Effector memory CD4-positive, alpha-beta T cell (primary cell): ENCODE measurements around the gene BNIP5.

Experiments used
- DNase-seq, 3 donors: peaks; one replicate each; pipeline ENCODE4 v3.0.0-alpha.2; 2020
- H3K27ac ChIP-seq: 2 replicates; pipeline ENCODE4 v1.7.0; 2013; ENCODE audit warnings: mild to moderate bottlenecking, low read length, moderate library complexity; ENCODE audit not compliant: insufficient read depth, poor library complexity, severe bottlenecking
- H3K27me3 ChIP-seq: replicated peaks from 2 replicates; pipeline ENCODE4 v1.7.0; 2013; ENCODE audit warnings: mild to moderate bottlenecking, low read length; ENCODE audit not compliant: insufficient read depth, control insufficient read depth, poor library complexity, severe bottlenecking
- H3K36me3 ChIP-seq: 2 replicates; pipeline ENCODE4 v1.7.0; 2013; ENCODE audit warnings: mild to moderate bottlenecking, low read length, moderate library complexity; ENCODE audit not compliant: control insufficient read depth, insufficient read depth
- H3K4me1 ChIP-seq: 2 replicates; pipeline ENCODE4 v1.7.0; 2013; ENCODE audit warnings: low read length, mild to moderate bottlenecking; ENCODE audit not compliant: control insufficient read depth, insufficient read depth, poor library complexity, severe bottlenecking
- H3K4me3 ChIP-seq: 2 replicates; pipeline ENCODE4 v1.7.0; 2013; ENCODE audit warnings: low read length, low read depth, mild to moderate bottlenecking; ENCODE audit not compliant: insufficient read depth, poor library complexity, severe bottlenecking
- H3K9me3 ChIP-seq: 2 replicates; pipeline ENCODE4 v1.7.0; 2013; ENCODE audit warnings: mild to moderate bottlenecking, low read length, moderate library complexity; ENCODE audit not compliant: control insufficient read depth

The BNIP5 gene

DNA sequence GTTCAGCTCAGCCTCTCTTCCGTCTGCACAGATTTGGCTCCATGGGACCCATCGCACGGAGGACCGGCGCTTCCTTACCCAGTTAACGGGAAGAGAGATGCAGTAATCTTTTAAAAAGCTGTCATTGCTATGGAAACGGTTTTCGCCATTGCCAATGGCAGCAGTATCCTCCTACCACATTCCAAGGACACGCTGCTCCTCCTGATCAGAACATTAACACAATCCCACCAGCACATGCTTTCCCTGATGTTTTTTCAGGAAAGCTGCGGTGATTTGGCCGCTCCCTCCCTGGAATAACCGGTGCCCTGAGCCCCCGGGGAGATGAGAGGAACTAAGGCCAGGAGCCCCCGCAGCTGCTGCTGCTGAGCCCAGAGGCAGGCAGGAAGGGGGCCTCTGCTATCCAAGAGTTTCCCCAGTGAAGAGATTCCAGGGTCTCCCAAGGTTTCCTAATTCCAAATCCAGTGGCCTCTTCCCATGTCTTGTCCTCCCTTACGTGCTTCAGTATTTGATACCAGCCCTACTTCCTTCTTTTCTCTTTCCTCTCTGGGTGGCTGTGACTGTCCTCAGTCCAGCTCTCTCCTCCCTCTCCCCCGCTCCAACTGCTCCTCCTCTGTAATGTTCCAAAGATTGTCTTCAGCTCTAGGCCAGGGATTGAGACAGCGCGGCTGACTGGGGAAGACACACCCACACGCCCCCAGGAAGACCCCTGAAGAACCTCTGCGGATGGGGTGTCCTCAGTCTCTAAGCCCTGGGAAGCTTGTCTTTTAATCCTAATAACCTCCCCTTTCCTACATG is 2.6 kb downstream of the BNIP5 start:
- no peaks in the 10 kb centered on the region for H3K27me3 ChIP-seq

DNA sequence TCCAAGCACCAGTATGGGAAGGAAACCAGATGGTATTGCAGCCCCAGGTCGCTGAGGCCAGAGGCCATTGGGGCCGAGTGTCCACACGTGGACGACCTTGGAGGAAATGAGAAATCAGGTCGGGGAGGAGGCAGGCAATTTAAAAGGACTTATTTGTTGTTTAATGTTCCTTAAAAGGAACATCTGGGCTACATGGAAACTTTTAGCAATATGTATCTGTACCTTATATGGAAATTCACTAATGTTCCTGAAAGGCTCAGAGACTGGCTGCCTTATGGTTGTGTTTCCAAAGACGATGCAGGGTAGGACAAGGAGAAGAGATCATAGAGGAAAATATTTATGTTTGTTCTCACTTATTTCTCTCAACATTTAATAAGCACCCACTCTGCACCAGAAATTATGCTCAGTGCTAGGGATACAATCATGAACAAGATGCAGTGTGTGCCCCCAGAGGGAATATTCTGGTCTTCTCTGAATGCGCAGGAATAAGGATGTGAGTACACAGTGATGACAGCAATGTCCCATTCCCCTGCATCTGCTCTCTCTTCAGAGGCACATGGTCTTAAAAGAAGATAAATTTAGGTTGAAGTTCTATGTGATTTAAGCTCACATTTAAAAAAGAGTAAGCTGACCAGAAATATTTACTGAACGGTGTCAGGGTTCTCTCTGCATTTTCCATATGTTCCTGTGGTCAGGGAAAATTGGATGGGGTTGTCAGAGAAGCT is 3.4 kb downstream of the BNIP5 start:
- Histone ChIP-seq H3K9me3 (no peaks in the 10 kb centered on the region), H3K4me1 (no peaks in the 10 kb centered on the region), H3K4me3 (no peak overlapping the region), H3K27me3 (no peaks in the 10 kb centered on the region), H3K36me3 (no peaks in the 10 kb centered on the region), H3K27ac (no peak overlapping the region)
- no peak for DNase-seq

More for the DNA sequence above, 2.6 kb downstream of the BNIP5 start:
- Histone ChIP-seq H3K9me3 (no peaks in the 10 kb centered on the region), H3K27ac (no peak overlapping the region), H3K4me3 (no peak overlapping the region), H3K4me1 (no peaks in the 10 kb centered on the region), H3K36me3 (no peaks in the 10 kb centered on the region)
- no peak for DNase-seq

DNA sequence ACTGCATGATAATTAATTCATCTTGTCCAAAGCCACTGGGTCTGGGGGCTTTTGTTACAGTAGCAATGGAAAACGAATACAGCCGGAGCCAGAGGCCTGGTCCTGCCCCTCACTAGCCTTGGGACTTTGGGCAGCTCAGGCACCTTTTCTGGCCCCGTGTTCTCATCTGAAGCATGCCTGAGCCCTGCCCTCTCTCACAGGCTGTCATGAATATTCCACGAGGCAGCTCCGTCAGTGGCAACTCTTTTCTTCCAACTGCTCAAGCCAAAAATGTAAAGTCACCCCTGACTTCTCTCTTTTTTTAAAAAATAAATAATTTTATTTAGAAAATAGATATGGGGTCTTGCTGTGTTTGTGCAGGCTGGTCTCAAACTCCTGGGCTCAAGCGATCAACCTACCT is 5.3 kb downstream of the BNIP5 start:
- Histone ChIP-seq H3K4me3 (no peak overlapping the region), H3K4me1 (no peaks in the 10 kb centered on the region), H3K9me3 (no peaks in the 10 kb centered on the region), H3K27ac (no peak overlapping the region), H3K36me3 (no peaks in the 10 kb centered on the region), H3K27me3 (no peaks in the 10 kb centered on the region)
- DNase-seq = no peak

DNA sequence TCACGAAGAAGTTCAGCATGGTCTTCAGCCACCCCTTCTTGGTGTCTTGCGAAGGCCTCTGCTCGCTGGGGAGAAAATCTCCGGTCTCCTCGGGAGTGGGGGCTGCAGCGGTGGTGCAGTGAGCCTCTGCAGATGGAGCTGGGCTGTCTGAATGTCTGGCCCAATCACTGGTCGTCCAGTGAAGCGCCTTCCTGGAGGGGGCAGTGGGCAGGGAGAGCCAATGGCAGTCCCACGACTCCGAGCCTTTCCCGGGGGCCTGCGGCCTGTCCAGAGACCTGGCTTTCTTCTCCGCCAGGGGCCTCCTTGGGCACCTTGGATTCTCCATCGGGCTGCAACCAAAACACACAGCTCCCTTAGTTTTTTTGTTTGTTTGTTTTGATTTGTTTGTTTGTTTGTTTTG is 6.3 kb downstream of the BNIP5 start:
- Histone ChIP-seq H3K27ac (no peak overlapping the region), H3K9me3 (no peaks in the 10 kb centered on the region), H3K27me3 (no peaks in the 10 kb centered on the region), H3K4me1 (no peaks in the 10 kb centered on the region), H3K4me3 (no peak overlapping the region), H3K36me3 (no peaks in the 10 kb centered on the region)
- no peak for DNase-seq

DNA sequence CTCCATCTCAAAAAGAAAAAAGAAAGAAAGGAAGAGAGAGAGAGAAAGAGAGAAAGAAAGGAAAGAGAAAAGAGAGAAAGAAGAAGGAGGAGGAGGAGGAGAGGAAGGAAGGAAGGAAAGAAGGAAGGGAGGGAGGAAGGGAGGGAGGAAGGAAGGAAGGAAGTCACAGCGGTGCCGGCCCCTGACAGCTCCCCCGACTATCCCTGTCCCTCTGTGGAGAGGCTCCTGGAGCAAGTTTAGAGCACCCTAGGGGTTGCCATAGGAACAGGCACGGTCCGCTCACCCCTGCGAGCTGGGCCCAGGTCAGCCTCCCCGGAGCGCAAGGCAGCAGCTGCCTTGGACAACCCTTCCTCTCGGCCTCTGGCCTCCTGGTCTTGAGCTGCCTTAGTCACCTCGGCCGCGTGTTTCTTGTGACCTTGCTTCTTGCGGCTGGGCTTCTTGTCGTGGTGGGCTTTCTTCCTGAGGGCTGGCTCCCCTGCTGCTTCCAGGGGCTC is 6.8 kb downstream of the BNIP5 start:
- Histone ChIP-seq H3K27ac (no peak overlapping the region), H3K9me3 (no peaks in the 10 kb centered on the region), H3K4me3 (no peak overlapping the region), H3K36me3 (no peaks in the 10 kb centered on the region), H3K27me3 (no peaks in the 10 kb centered on the region), H3K4me1 (no peaks in the 10 kb centered on the region)
- DNase-seq = no peak

DNA sequence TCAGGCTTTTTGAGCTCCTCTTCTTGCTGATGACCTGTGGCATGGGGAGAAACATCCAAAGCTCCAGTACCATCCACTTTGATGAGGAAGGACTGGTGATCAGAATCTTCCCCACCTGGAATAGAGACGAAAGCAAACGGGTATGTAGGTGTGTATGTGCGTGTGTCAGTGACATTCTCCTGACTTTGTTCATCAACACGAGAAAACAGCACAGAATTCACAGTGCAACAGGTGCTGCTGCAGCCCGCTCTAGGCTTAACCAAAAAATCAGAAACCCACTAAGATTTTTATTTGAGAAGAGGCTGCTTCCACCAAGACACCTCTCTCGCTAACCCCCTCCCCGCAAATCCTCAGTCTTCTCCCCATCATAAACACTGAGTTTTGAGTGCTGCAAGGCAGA is 8.1 kb downstream of the BNIP5 start:
- no peaks in the 10 kb centered on the region for H3K27me3 ChIP-seq

DNA sequence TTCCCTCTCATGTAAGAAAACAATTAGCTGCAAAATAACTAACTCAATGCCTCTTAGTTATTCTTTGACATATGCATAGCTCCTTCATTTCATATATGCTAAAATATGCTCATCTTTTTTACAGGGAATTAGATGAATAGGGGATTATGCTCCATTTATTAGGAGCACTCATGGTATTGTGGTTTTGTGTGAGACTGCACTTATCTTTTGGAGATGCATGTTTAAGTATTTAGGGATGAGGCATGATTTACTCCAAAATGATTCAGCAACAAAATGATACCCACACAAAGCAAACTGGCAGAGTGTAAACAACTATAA is 8.8 kb downstream of the BNIP5 start:
- no peaks in the 10 kb centered on the region for H3K4me1 ChIP-seq
- DNase-seq = no peak

More for the DNA sequence above, 8.1 kb downstream of the BNIP5 start:
- no peak for DNase-seq
- no peaks in the 10 kb centered on the region for H3K4me1 ChIP-seq
- no peak overlapping the region for H3K4me3 ChIP-seq
- H3K27ac ChIP-seq = no peak overlapping the region
- H3K9me3 ChIP-seq = no peaks in the 10 kb centered on the region
- no peaks in the 10 kb centered on the region for H3K36me3 ChIP-seq

DNA sequence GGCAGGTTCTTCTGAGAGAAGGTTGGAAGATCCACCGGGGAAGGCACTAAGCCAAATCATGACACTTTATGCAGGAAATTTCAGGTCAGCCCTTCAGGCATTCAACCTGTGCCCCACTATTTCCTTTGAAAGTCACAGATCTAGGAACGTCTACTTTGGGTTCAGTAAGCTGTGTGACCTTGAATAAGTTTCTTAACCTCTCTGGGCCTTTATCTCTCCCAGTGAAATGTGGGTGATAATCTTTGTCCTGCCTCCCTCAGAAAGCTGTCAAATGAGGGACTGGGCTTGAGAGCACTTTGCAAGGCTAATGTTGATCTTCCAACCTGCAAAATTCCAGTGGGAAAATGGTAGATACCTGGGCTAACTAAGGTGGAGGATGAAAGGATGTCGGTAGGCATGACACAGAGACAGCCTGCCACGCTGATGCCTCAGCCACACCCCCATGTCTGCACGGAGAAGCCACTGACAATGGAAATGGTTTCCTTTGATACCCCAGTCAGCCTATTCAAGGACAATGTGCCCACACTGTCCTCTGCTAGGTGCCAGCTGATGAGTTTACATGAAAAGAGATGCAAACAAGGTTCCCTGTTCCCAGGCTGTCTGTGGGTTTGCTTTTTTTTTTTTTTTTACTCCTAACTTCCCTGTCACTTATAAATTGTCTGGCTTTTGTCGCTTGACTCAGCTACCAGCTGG is 9.3 kb downstream of the BNIP5 start:
- Histone ChIP-seq H3K27me3 (no peaks in the 10 kb centered on the region), H3K4me1 (no peaks in the 10 kb centered on the region)

More for the DNA sequence above, 8.8 kb downstream of the BNIP5 start:
- H3K9me3 ChIP-seq = no peaks in the 10 kb centered on the region
- H3K27me3 ChIP-seq = no peaks in the 10 kb centered on the region
- H3K4me3 ChIP-seq = no peak overlapping the region
- H3K36me3 ChIP-seq = no peaks in the 10 kb centered on the region
- H3K27ac ChIP-seq = no peak overlapping the region

DNA sequence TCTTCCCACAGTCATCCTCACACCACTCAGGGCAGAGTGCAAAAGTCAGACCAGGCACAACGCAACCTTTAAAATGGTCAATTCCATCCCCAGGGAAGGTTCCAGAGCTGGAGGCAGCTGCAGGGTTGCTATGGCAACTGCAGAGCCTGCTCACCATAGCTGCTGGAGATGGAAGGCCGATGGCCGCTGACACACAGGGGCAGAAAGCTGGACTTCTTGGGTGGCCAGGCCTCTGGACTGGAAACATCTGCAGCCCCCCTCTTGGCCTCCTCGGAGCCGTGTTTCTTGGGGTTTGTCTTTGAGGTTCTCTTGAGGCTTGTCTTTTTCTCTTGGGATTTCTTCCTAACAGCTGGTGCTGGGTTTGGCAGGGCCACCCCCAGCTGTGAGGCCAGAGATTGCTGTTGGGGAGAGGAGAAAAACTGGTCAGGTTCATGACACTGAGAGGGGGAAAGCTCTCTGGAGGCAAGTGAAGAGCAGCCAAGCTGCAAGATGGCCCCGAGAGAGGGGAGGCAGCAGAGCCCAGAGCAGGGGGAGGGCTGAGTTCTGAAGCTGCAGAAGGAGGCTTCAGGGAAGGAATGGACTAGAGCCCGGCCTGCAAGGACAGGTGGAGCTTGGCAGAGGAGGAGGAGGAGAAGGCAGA is 10.2 kb downstream of the BNIP5 start:
- Histone ChIP-seq H3K9me3 (no peaks in the 10 kb centered on the region), H3K36me3 (no peaks in the 10 kb centered on the region), H3K27ac (no peak overlapping the region), H3K4me1 (no peaks in the 10 kb centered on the region), H3K27me3 (no peaks in the 10 kb centered on the region), H3K4me3 (no peak overlapping the region)
- DNase-seq = no peak

More for the DNA sequence above, 9.3 kb downstream of the BNIP5 start:
- Histone ChIP-seq H3K4me3 (no peak overlapping the region), H3K9me3 (no peaks in the 10 kb centered on the region), H3K27ac (no peak overlapping the region), H3K36me3 (no peaks in the 10 kb centered on the region)
- no peak for DNase-seq
